ENCODE measurements around the gene PRDM5. TPM values are rescaled to one million over a fixed set of nuclear protein-coding genes. Genes with fewer than 3 reads are reported as not detected.

PRDM5 gene
- total and polyA plus RNA-seq, 3 donors from 2014 or later, result 8.2 to 21.9 (median 19.1) TPM

DNA sequence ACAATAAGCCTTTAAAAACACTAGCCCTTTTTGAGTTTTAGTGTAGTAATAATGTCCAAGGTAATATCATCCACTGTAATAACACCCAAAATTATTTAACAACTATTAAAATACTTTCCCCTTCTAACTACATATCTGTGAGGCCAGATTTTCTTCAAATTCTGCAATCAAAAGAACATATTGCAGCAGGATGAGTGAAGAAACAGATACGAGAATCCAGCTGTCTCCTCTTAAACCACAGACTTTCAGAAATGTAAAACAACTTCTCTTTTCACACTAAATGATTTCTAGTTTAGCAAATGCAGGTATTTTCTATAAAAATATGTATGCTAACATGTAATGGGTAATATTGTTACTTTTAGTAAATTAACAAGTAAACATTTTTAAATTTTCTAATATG lies 148.9 kb downstream of the PRDM5 start:
- TF ChIP-seq, protein P1, sequence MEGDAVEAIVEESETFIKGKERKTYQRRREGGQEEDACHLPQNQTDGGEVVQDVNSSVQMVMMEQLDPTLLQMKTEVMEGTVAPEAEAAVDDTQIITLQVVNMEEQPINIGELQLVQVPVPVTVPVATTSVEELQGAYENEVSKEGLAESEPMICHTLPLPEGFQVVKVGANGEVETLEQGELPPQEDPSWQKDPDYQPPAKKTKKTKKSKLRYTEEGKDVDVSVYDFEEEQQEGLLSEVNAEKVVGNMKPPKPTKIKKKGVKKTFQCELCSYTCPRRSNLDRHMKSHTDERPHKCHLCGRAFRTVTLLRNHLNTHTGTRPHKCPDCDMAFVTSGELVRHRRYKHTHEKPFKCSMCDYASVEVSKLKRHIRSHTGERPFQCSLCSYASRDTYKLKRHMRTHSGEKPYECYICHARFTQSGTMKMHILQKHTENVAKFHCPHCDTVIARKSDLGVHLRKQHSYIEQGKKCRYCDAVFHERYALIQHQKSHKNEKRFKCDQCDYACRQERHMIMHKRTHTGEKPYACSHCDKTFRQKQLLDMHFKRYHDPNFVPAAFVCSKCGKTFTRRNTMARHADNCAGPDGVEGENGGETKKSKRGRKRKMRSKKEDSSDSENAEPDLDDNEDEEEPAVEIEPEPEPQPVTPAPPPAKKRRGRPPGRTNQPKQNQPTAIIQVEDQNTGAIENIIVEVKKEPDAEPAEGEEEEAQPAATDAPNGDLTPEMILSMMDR (IDR thresholded peaks at IDR 0.05), result no peak
- no peak for TF ChIP-seq POLR2A (IDR thresholded peaks at IDR 0.05)
- H3K9me3 ChIP-seq, result no peaks in the 10 kb centered on the region
- no peaks in the 10 kb centered on the region for H3K36me3 ChIP-seq (ENCODE audit: low read depth, missing control alignments)
- DNase-seq, result no peak
- no peaks in the 10 kb centered on the region for H3K4me1 ChIP-seq
- intact Hi-C loops (cut with DNase I; ENCODE audit: low total_unique reads), result no loop called here
- no peak overlapping the region for H3K4me3 ChIP-seq
- H3K27ac ChIP-seq, result no peak overlapping the region
- 85% methylated on average over 1 of the region's 1 CpG for WGBS, 2 donors
- no peaks in the 10 kb centered on the region for H3K27me3 ChIP-seq

GRCh38 chr4:120771907-120772306 lies 150.6 kb downstream of the PRDM5 start:
- no peak overlapping the region for H3K4me3 ChIP-seq
- H3K36me3 ChIP-seq (ENCODE audit: low read depth, missing control alignments), result no peaks in the 10 kb centered on the region
- no peaks in the 10 kb centered on the region for H3K9me3 ChIP-seq
- H3K4me1 ChIP-seq, result no peaks in the 10 kb centered on the region
- no peak overlapping the region for H3K27ac ChIP-seq
- TF ChIP-seq, protein P1 (IDR thresholded peaks at IDR 0.05), result no peak
- no peak for TF ChIP-seq POLR2A (IDR thresholded peaks at IDR 0.05)
- DNase-seq, result no peak
- intact Hi-C loops (cut with DNase I; ENCODE audit: low total_unique reads), result no loop called here
- WGBS, 2 donors, result 89 to 98% methylated on average over 2 of the region's 2 CpGs
- no peaks in the 10 kb centered on the region for H3K27me3 ChIP-seq

GRCh38 chr4:120770897-120771296 lies 151.6 kb downstream of the PRDM5 start:
- Histone ChIP-seq H3K27me3 (no peaks in the 10 kb centered on the region), H3K27ac (no peak overlapping the region), H3K4me1 (no peaks in the 10 kb centered on the region), H3K36me3 (ENCODE audit: low read depth, missing control alignments) (no peaks in the 10 kb centered on the region), H3K9me3 (no peaks in the 10 kb centered on the region), H3K4me3 (no peak overlapping the region)
- no peak for DNase-seq
- TF ChIP-seq, protein P1 (IDR thresholded peaks at IDR 0.05), result no peak
- TF ChIP-seq POLR2A (IDR thresholded peaks at IDR 0.05), result no peak
- intact Hi-C loops (cut with DNase I; ENCODE audit: low total_unique reads), result no loop called here
- WGBS, 2 donors, result 96 to 97% methylated on average over 1 of the region's 1 CpG

DNA sequence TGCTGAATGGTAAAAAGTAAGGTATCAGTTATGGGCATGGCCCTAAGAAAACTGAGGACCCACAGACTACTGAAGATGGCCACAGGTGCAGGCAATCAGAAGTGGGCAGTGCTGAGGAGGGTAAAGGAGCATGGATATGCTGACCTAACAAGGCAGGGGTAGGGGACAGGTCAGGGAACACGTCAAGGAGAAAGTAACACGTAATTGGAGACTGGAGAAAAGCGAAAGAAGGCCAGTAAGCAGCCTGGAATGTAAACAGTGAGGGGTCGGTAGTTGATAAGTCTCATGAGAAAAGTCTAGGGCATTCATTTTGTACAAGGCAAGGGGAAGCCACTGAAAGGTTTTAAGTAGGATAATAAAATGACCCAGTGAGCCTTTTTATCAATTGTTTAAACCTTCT lies 153.3 kb downstream of the PRDM5 start:
- DNase-seq, result no peak
- Histone ChIP-seq H3K4me3 (no peak overlapping the region), H3K27me3 (no peaks in the 10 kb centered on the region), H3K36me3 (ENCODE audit: low read depth, missing control alignments) (no peaks in the 10 kb centered on the region), H3K27ac (no peak overlapping the region), H3K4me1 (no peaks in the 10 kb centered on the region), H3K9me3 (no peaks in the 10 kb centered on the region)
- intact Hi-C loops (cut with DNase I; ENCODE audit: low total_unique reads), result no loop called here
- TF ChIP-seq, protein P1 (IDR thresholded peaks at IDR 0.05), result no peak
- no peak for TF ChIP-seq POLR2A (IDR thresholded peaks at IDR 0.05)
- WGBS, 2 donors, result 35 to 56% methylated on average over 4 of the region's 4 CpGs

DNA sequence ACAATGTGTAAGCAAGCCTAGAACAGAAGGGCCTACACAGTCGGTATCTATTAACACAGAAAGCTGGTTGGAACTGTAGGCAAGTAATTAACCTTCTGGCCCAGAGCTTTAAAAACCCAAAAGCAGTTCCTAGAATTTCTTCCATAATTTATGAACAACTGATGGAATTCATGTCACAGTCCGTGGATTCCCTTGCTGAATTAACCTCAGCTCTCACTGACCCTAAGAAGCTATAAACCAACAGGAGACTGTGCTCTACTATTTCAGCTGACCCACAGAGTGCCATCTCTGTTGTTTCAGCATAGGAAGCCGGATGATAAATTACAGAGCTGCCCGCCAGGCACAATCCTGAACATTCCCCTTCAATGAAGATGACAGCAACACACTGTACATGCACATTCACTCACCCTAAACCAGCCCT lies 157.3 kb downstream of the PRDM5 start:
- H3K9me3 ChIP-seq, result no peaks in the 10 kb centered on the region
- no peaks in the 10 kb centered on the region for H3K4me1 ChIP-seq
- no peak for DNase-seq
- H3K27me3 ChIP-seq, result no peaks in the 10 kb centered on the region
- H3K4me3 ChIP-seq, result no peak overlapping the region
- TF ChIP-seq, protein P1 (IDR thresholded peaks at IDR 0.05), result no peak
- TF ChIP-seq POLR2A (IDR thresholded peaks at IDR 0.05), result no peak
- WGBS, 2 donors, result 78 to 85% methylated on average over 4 of the region's 4 CpGs
- intact Hi-C loops (cut with DNase I; ENCODE audit: low total_unique reads), result no loop called here
- H3K27ac ChIP-seq, result no peak overlapping the region
- H3K36me3 ChIP-seq (ENCODE audit: low read depth, missing control alignments), result no peaks in the 10 kb centered on the region

All from testis (tissue), 3 donors.